Neural progenitor cell (in vitro differentiated cells): ENCODE results near the gene EDIL3.

Experiments
- CTCF ChIP-seq: fragments of 200-600 bp; sonication (generic); IDR thresholded peaks from 2 replicates; pipeline ENCODE4 v1.5.1; 2017; ENCODE audit warnings: antibody characterized with exemption, mild to moderate bottlenecking
- EZH2 ChIP-seq: fragments of 200-600 bp; sonication (generic); IDR thresholded peaks from 2 replicates; pipeline ENCODE4 v1.6.1; 2017; ENCODE audit warnings: antibody characterized with exemption, mild to moderate bottlenecking, moderate library complexity
- EZH2phosphoT487 ChIP-seq: fragments of 200-600 bp; sonication (generic); IDR thresholded peaks from 2 replicates; pipeline ENCODE4 v1.6.1; 2017; ENCODE audit warnings: antibody characterized with exemption

DNA sequence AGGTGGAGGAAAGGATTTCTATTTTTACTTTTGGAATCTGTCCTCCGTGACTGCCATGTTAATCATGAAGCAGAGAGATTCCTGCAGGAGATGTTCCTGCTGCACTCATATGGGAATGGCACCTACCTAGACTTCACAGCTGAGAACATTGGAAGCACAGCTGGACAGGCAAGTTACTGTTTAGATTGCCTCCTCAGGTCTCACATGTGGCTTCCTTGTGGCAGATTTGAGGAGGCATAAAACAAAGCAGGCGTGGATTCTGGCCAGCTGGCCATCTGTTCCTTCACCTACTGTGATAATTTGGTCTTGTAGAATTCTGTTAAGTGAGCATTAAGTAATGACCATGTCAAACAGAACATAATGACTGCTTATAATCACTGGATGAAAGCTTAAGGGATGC, 193.4 kb downstream of the EDIL3 start:
- no peak for TF ChIP-seq CTCF
- no peak for TF ChIP-seq EZH2
- TF ChIP-seq EZH2phosphoT487 = no peak
